ENCODE measurements around the gene PRH1. TPM values are rescaled to one million over a fixed set of nuclear protein-coding genes. Genes with fewer than 3 reads are reported as not detected.

The PRH1 gene
- polyA plus RNA-seq, 4 donors: 2.6 to 7.4 TPM; not detected in 2

- 88 to 95% (median 92%) methylated on average over 1 of the region's 1 CpG for WGBS, 3 donors
- H3K27me3 ChIP-seq (ENCODE audit: control insufficient read depth in 3 of 3, insufficient read depth in 3 of 3, low read length in 3 of 3): no peaks in the 10 kb centered on the region
- no peak overlapping the region for H3K4me3 ChIP-seq (ENCODE audit: low read depth in 1 of 3, low read length in 3 of 3)
- H3K27ac ChIP-seq (ENCODE audit: low read depth in 1 of 3, low read length in 2 of 3): no peak overlapping the region
- no peaks in the 10 kb centered on the region for H3K4me1 ChIP-seq (ENCODE audit: control insufficient read depth in 3 of 3, insufficient read depth in 2 of 3, low read depth in 1 of 3, low read length in 2 of 3)
- no peaks in the 10 kb centered on the region for H3K36me3 ChIP-seq (ENCODE audit: control insufficient read depth in 3 of 3, insufficient read depth in 2 of 3, low read depth in 1 of 3, low read length in 3 of 3)
- DNase-seq: no peak
- no peak for FAIRE-seq
- H3K9me3 ChIP-seq (ENCODE audit: control insufficient read depth in 2 of 2, insufficient read depth in 1 of 2, low read depth in 1 of 2, low read length in 1 of 2): peaks cover 0 to 17% of the 10 kb centered on the region in 2 donors
These were observed 16.9 kb upstream of the PRH1 start for GRCh38 chr12:10900972-10901371.

GRCh38 chr12:10900530-10900929, 16.5 kb upstream of the PRH1 start:
- H3K4me1 ChIP-seq (ENCODE audit: control insufficient read depth in 3 of 3, insufficient read depth in 2 of 3, low read depth in 1 of 3, low read length in 2 of 3): no peaks in the 10 kb centered on the region
- no peak for FAIRE-seq
- DNase-seq: no peak
- 93 to 97% (median 93%) methylated on average over 1 of the region's 1 CpG for WGBS, 3 donors
- peaks cover 0 to 17% of the 10 kb centered on the region in 2 donors for H3K9me3 ChIP-seq (ENCODE audit: control insufficient read depth in 2 of 2, insufficient read depth in 1 of 2, low read depth in 1 of 2, low read length in 1 of 2)
- no peaks in the 10 kb centered on the region for H3K36me3 ChIP-seq (ENCODE audit: control insufficient read depth in 3 of 3, insufficient read depth in 2 of 3, low read depth in 1 of 3, low read length in 3 of 3)
- no peaks in the 10 kb centered on the region for H3K27me3 ChIP-seq (ENCODE audit: control insufficient read depth in 3 of 3, insufficient read depth in 3 of 3, low read length in 3 of 3)
- no peak overlapping the region for H3K4me3 ChIP-seq (ENCODE audit: low read depth in 1 of 3, low read length in 3 of 3)
- no peak overlapping the region for H3K27ac ChIP-seq (ENCODE audit: low read depth in 1 of 3, low read length in 2 of 3)

- Histone ChIP-seq H3K27ac (ENCODE audit: low read depth in 1 of 3, low read length in 2 of 3) (no peak overlapping the region), H3K4me3 (ENCODE audit: low read depth in 1 of 3, low read length in 3 of 3) (no peak overlapping the region), H3K36me3 (ENCODE audit: control insufficient read depth in 3 of 3, insufficient read depth in 2 of 3, low read depth in 1 of 3, low read length in 3 of 3) (no peaks in the 10 kb centered on the region), H3K27me3 (ENCODE audit: control insufficient read depth in 3 of 3, insufficient read depth in 3 of 3, low read length in 3 of 3) (no peaks in the 10 kb centered on the region), H3K9me3 (ENCODE audit: control insufficient read depth in 2 of 2, insufficient read depth in 1 of 2, low read depth in 1 of 2, low read length in 1 of 2) (peaks cover 0 to 9% of the 10 kb centered on the region in 2 donors), H3K4me1 (ENCODE audit: control insufficient read depth in 3 of 3, insufficient read depth in 2 of 3, low read depth in 1 of 3, low read length in 2 of 3) (peaks cover 0 to 2% (median 0%) of the 10 kb centered on the region in 3 donors)
- DNase-seq (no peak), FAIRE-seq (no peak)
- whole genome bisulfite sequencing, 3 donors: 92 to 97% (median 95%) methylated on average over 5 of the region's 5 CpGs
These were observed 12.8 kb upstream of the PRH1 start for GRCh38 chr12:10896854-10897253.

GRCh38 chr12:10891937-10892336, 7.9 kb upstream of the PRH1 start:
- H3K27me3 ChIP-seq (ENCODE audit: control insufficient read depth in 3 of 3, insufficient read depth in 3 of 3, low read length in 3 of 3): no peaks in the 10 kb centered on the region
- no peak overlapping the region for H3K27ac ChIP-seq (ENCODE audit: low read depth in 1 of 3, low read length in 2 of 3)
- FAIRE-seq (no peak), DNase-seq (peak; percentile 20 to 83)
- H3K36me3 ChIP-seq (ENCODE audit: control insufficient read depth in 3 of 3, insufficient read depth in 2 of 3, low read depth in 1 of 3, low read length in 3 of 3): no peaks in the 10 kb centered on the region
- no peak overlapping the region for H3K4me3 ChIP-seq (ENCODE audit: low read depth in 1 of 3, low read length in 3 of 3)
- no peaks in the 10 kb centered on the region for H3K9me3 ChIP-seq (ENCODE audit: control insufficient read depth in 2 of 2, insufficient read depth in 1 of 2, low read depth in 1 of 2, low read length in 1 of 2)
- WGBS, 3 donors: 15 to 68% (median 41%) methylated on average over 2 of the region's 2 CpGs
- peaks cover 0 to 2% (median 0%) of the 10 kb centered on the region in 3 donors for H3K4me1 ChIP-seq (ENCODE audit: control insufficient read depth in 3 of 3, insufficient read depth in 2 of 3, low read depth in 1 of 3, low read length in 2 of 3)

- H3K4me3 ChIP-seq (ENCODE audit: low read depth in 1 of 3, low read length in 3 of 3): no peak overlapping the region
- no peaks in the 10 kb centered on the region for H3K36me3 ChIP-seq (ENCODE audit: control insufficient read depth in 3 of 3, insufficient read depth in 2 of 3, low read depth in 1 of 3, low read length in 3 of 3)
- no peaks in the 10 kb centered on the region for H3K27me3 ChIP-seq (ENCODE audit: control insufficient read depth in 3 of 3, insufficient read depth in 3 of 3, low read length in 3 of 3)
- FAIRE-seq (peak; percentile 26), DNase-seq (no peak)
- no peak overlapping the region for H3K27ac ChIP-seq (ENCODE audit: low read depth in 1 of 3, low read length in 2 of 3)
- no peaks in the 10 kb centered on the region for H3K9me3 ChIP-seq (ENCODE audit: control insufficient read depth in 2 of 2, insufficient read depth in 1 of 2, low read depth in 1 of 2, low read length in 1 of 2)
- H3K4me1 ChIP-seq (ENCODE audit: control insufficient read depth in 3 of 3, insufficient read depth in 2 of 3, low read depth in 1 of 3, low read length in 2 of 3): peaks cover 0 to 2% (median 0%) of the 10 kb centered on the region in 3 donors
These were observed 5.2 kb upstream of the PRH1 start for GRCh38 chr12:10889226-10889625.

- Histone ChIP-seq H3K27me3 (ENCODE audit: control insufficient read depth in 3 of 3, insufficient read depth in 3 of 3, low read length in 3 of 3) (no peaks in the 10 kb centered on the region), H3K4me3 (ENCODE audit: low read depth in 1 of 3, low read length in 3 of 3) (no peak overlapping the region), H3K4me1 (ENCODE audit: control insufficient read depth in 3 of 3, insufficient read depth in 2 of 3, low read depth in 1 of 3, low read length in 2 of 3) (no peaks in the 10 kb centered on the region), H3K9me3 (ENCODE audit: control insufficient read depth in 2 of 2, insufficient read depth in 1 of 2, low read depth in 1 of 2, low read length in 1 of 2) (peaks cover 0 to 4% of the 10 kb centered on the region in 2 donors), H3K36me3 (ENCODE audit: control insufficient read depth in 3 of 3, insufficient read depth in 2 of 3, low read depth in 1 of 3, low read length in 3 of 3) (no peaks in the 10 kb centered on the region), H3K27ac (ENCODE audit: low read depth in 1 of 3, low read length in 2 of 3) (no peak overlapping the region)
- DNase-seq (no peak), FAIRE-seq (no peak)
- WGBS, 3 donors: 72 to 77% (median 72%) methylated on average over 2 of the region's 2 CpGs
These were observed 10.7 kb downstream of the PRH1 start for GRCh38 chr12:10873378-10873777.

- Histone ChIP-seq H3K27ac (ENCODE audit: low read depth in 1 of 3, low read length in 2 of 3) (no peak overlapping the region), H3K27me3 (ENCODE audit: control insufficient read depth in 3 of 3, insufficient read depth in 3 of 3, low read length in 3 of 3) (no peaks in the 10 kb centered on the region), H3K4me1 (ENCODE audit: control insufficient read depth in 3 of 3, insufficient read depth in 2 of 3, low read depth in 1 of 3, low read length in 2 of 3) (no peaks in the 10 kb centered on the region), H3K36me3 (ENCODE audit: control insufficient read depth in 3 of 3, insufficient read depth in 2 of 3, low read depth in 1 of 3, low read length in 3 of 3) (no peaks in the 10 kb centered on the region), H3K4me3 (ENCODE audit: low read depth in 1 of 3, low read length in 3 of 3) (no peak overlapping the region), H3K9me3 (ENCODE audit: control insufficient read depth in 2 of 2, insufficient read depth in 1 of 2, low read depth in 1 of 2, low read length in 1 of 2) (no peaks in the 10 kb centered on the region)
- no peak for FAIRE-seq
- peak in 1 of 2 donors; percentile 21 for DNase-seq
- 81 to 86% (median 86%) methylated on average over 2 of the region's 2 CpGs for WGBS, 3 donors
These were observed 16.7 kb downstream of the PRH1 start for GRCh38 chr12:10867381-10867780.

GRCh38 chr12:10863512-10864218, 20.4 kb downstream of the PRH1 start:
- DNase-seq (no peak), FAIRE-seq (no peak)
- no peaks in the 10 kb centered on the region for H3K4me1 ChIP-seq (ENCODE audit: control insufficient read depth in 3 of 3, insufficient read depth in 2 of 3, low read depth in 1 of 3, low read length in 2 of 3)
- no peaks in the 10 kb centered on the region for H3K27me3 ChIP-seq (ENCODE audit: control insufficient read depth in 3 of 3, insufficient read depth in 3 of 3, low read length in 3 of 3)
- H3K9me3 ChIP-seq (ENCODE audit: control insufficient read depth in 2 of 2, insufficient read depth in 1 of 2, low read depth in 1 of 2, low read length in 1 of 2): peaks cover 0 to 11% of the 10 kb centered on the region in 2 donors
- peaks cover 0 to 3% (median 0%) of the 10 kb centered on the region in 3 donors for H3K36me3 ChIP-seq (ENCODE audit: control insufficient read depth in 3 of 3, insufficient read depth in 2 of 3, low read depth in 1 of 3, low read length in 3 of 3)
- 85 to 95% (median 94%) methylated on average over 2 of the region's 2 CpGs for WGBS, 3 donors
- H3K27ac ChIP-seq (ENCODE audit: low read depth in 1 of 3, low read length in 2 of 3): no peak overlapping the region
- no peak overlapping the region for H3K4me3 ChIP-seq (ENCODE audit: low read depth in 1 of 3, low read length in 3 of 3)

GRCh38 chr12:10861366-10861765, 22.7 kb downstream of the PRH1 start:
- no peak for FAIRE-seq
- Histone ChIP-seq H3K4me3 (ENCODE audit: low read depth in 1 of 3, low read length in 3 of 3) (no peak overlapping the region), H3K36me3 (ENCODE audit: control insufficient read depth in 3 of 3, insufficient read depth in 2 of 3, low read depth in 1 of 3, low read length in 3 of 3) (peaks cover 0 to 6% (median 0%) of the 10 kb centered on the region in 3 donors), H3K9me3 (ENCODE audit: control insufficient read depth in 2 of 2, insufficient read depth in 1 of 2, low read depth in 1 of 2, low read length in 1 of 2) (peaks cover 0 to 27% of the 10 kb centered on the region in 2 donors), H3K27me3 (ENCODE audit: control insufficient read depth in 3 of 3, insufficient read depth in 3 of 3, low read length in 3 of 3) (no peaks in the 10 kb centered on the region), H3K27ac (ENCODE audit: low read depth in 1 of 3, low read length in 2 of 3) (no peak overlapping the region), H3K4me1 (ENCODE audit: control insufficient read depth in 3 of 3, insufficient read depth in 2 of 3, low read depth in 1 of 3, low read length in 2 of 3) (no peaks in the 10 kb centered on the region)
- DNase-seq: no peak
- 86 to 92% (median 91%) methylated on average over 2 of the region's 2 CpGs for WGBS, 3 donors
